ENCODE results near the gene COG3. TPM values are rescaled to one million over a fixed set of nuclear protein-coding genes. Genes with fewer than 3 reads are reported as not detected.
A peak's percentile ranks its signal among the peaks of the same experiment; 100 is the strongest.
"Not testable (repeated sequence)": the region's sequence is repeated elsewhere in the genome, so short reads cannot be mapped to it uniquely, and the experiment has no call there.

The COG3 gene, protein sequence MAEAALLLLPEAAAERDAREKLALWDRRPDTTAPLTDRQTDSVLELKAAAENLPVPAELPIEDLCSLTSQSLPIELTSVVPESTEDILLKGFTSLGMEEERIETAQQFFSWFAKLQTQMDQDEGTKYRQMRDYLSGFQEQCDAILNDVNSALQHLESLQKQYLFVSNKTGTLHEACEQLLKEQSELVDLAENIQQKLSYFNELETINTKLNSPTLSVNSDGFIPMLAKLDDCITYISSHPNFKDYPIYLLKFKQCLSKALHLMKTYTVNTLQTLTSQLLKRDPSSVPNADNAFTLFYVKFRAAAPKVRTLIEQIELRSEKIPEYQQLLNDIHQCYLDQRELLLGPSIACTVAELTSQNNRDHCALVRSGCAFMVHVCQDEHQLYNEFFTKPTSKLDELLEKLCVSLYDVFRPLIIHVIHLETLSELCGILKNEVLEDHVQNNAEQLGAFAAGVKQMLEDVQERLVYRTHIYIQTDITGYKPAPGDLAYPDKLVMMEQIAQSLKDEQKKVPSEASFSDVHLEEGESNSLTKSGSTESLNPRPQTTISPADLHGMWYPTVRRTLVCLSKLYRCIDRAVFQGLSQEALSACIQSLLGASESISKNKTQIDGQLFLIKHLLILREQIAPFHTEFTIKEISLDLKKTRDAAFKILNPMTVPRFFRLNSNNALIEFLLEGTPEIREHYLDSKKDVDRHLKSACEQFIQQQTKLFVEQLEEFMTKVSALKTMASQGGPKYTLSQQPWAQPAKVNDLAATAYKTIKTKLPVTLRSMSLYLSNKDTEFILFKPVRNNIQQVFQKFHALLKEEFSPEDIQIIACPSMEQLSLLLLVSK
- polyA plus RNA-seq = 24.7 TPM
- long read RNA-seq, donor 1, full-length matches to known transcripts = 6 of 6 reads
- long read RNA-seq, donor 1, partial matches to known transcripts = 0 of 6 reads
- long read RNA-seq, donor 1, other reads (novel, unspliced or antisense) = 0 of 6 reads
- long read RNA-seq, donor 2, full-length matches to known transcripts = 7 of 7 reads
- long read RNA-seq, donor 2, partial matches to known transcripts = 0 of 7 reads
- long read RNA-seq, donor 2, other reads (novel, unspliced or antisense) = 0 of 7 reads
- long read RNA-seq, donor 3 = 0 reads
- long read RNA-seq, donor 4, full-length matches to known transcripts = 2 of 2 reads
- long read RNA-seq, donor 4, partial matches to known transcripts = 0 of 2 reads
- long read RNA-seq, donor 4, other reads (novel, unspliced or antisense) = 0 of 2 reads
- long read RNA-seq, donor 5, full-length matches to known transcripts = 4 of 4 reads
- long read RNA-seq, donor 5, partial matches to known transcripts = 0 of 4 reads
- long read RNA-seq, donor 5, other reads (novel, unspliced or antisense) = 0 of 4 reads
- long read RNA-seq, donor 6, full-length matches to known transcripts = 7 of 7 reads
- long read RNA-seq, donor 6, partial matches to known transcripts = 0 of 7 reads
- long read RNA-seq, donor 6, other reads (novel, unspliced or antisense) = 0 of 7 reads
- long read RNA-seq, donor 7, full-length matches to known transcripts = 1 of 1 reads
- long read RNA-seq, donor 7, partial matches to known transcripts = 0 of 1 reads
- long read RNA-seq, donor 7, other reads (novel, unspliced or antisense) = 0 of 1 reads
- long read RNA-seq, donor 8, full-length matches to known transcripts = 6 of 6 reads
- long read RNA-seq, donor 8, partial matches to known transcripts = 0 of 6 reads
- long read RNA-seq, donor 8, other reads (novel, unspliced or antisense) = 0 of 6 reads
- long read RNA-seq, donor 9, full-length matches to known transcripts = 4 of 4 reads
- long read RNA-seq, donor 9, partial matches to known transcripts = 0 of 4 reads
- long read RNA-seq, donor 9, other reads (novel, unspliced or antisense) = 0 of 4 reads
- long read RNA-seq, donor 10, partial matches to known transcripts = 0 of 3 reads
- long read RNA-seq, donor 10, other reads (novel, unspliced or antisense) = 0 of 3 reads
- long read RNA-seq, donor 11, full-length matches to known transcripts = 6 of 6 reads
- long read RNA-seq, donor 11, partial matches to known transcripts = 0 of 6 reads
- long read RNA-seq, donor 11, other reads (novel, unspliced or antisense) = 0 of 6 reads

DNA sequence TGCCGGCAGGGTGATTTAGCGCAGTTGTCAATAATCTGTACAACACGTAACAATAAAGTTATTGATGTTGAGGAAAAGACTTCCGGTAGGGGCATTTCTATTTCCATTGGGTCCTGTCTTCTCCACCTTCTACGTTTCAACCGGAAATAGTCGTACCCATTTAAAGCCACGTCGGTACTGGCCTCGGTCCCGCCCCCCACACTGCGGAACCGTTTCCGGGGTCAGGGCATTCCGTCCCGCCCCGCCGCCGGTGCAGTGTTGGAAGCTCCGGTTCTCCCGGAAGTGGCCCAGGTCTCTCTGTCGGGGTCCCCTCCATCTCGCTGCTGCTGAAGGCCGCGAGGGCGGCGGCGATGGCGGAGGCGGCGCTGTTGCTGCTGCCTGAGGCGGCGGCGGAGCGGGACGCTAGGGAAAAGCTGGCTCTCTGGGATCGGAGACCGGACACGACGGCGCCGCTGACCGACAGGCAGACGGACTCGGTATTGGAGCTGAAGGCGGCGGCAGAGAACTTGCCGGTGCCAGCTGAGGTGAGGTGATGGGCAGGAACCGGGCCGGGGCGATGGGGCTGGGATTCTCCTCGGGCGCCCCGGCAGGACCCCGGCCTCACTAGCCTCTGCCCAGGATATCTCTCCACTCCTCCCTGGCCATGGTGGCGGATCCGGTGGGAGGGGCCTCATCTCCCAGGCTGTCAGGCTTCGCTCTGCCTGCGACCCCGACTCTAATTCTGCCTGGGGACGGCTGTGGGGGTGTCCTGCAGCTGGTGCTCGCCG is at the start of gene COG3:
TSS of gene COG3 (plus strand) at position 253 of the 767 bp plus-strand sequence. CDS start at position 351, 98 bp downstream.
- peaks cover 29% of the 10 kb centered on the region for H3K4me1 ChIP-seq (ENCODE audit: control insufficient read depth, insufficient read depth, low read length)
- H3K9me3 ChIP-seq (ENCODE audit: control insufficient read depth, low read depth, low read length) = no peaks in the 10 kb centered on the region
- peaks cover 2% of the 10 kb centered on the region for H3K36me3 ChIP-seq (ENCODE audit: control insufficient read depth, insufficient read depth, low read length)
- no CpG with 5 or more reads among the region's 63 CpGs for WGBS (ENCODE audit: insufficient coverage, low lambda C conversion rate)
- no peaks in the 10 kb centered on the region for H3K27me3 ChIP-seq (ENCODE audit: control insufficient read depth, insufficient read depth, low read length)
- peak within 1 kb of the TSS; percentile 99 for H3K4me3 ChIP-seq (ENCODE audit: low read length)
- DNase-seq = peak; percentile 96 to 98
- peak within 1 kb of the TSS; percentile 87 for H3K27ac ChIP-seq (ENCODE audit: low read length)

DNA sequence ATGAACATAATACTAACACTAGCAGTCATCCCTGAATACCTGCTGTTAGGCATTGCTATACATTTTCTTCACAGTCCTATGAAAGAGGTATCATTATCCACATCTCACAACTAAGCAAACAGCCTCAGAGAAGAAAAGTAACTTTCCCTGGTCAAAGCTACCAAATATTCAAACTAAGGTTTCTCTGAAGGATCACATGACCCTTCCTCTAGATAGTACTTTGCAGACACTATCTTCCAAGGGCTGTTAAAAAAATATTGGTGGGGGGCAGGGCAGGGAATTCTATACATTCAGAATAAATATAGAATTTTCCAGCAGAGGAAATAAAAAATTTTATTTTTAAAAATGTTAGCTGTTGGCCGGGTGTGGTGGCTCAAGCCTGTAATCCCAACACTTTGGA is 49.6 kb upstream of the COG3 start:
- no peak for DNase-seq
- H3K27me3 ChIP-seq (ENCODE audit: control insufficient read depth, insufficient read depth, low read length) = no peaks in the 10 kb centered on the region
- H3K4me1 ChIP-seq (ENCODE audit: control insufficient read depth, insufficient read depth, low read length) = peaks cover 11% of the 10 kb centered on the region
- no peak overlapping the region for H3K4me3 ChIP-seq (ENCODE audit: low read length)
- WGBS (ENCODE audit: insufficient coverage, low lambda C conversion rate) = 100% methylated on average over 1 of the region's 1 CpG
- H3K9me3 ChIP-seq (ENCODE audit: control insufficient read depth, low read depth, low read length) = no peaks in the 10 kb centered on the region
- peaks cover under 1% of the 10 kb centered on the region for H3K36me3 ChIP-seq (ENCODE audit: control insufficient read depth, insufficient read depth, low read length)
- H3K27ac ChIP-seq (ENCODE audit: low read length) = peak overlapping the region; percentile 65

DNA sequence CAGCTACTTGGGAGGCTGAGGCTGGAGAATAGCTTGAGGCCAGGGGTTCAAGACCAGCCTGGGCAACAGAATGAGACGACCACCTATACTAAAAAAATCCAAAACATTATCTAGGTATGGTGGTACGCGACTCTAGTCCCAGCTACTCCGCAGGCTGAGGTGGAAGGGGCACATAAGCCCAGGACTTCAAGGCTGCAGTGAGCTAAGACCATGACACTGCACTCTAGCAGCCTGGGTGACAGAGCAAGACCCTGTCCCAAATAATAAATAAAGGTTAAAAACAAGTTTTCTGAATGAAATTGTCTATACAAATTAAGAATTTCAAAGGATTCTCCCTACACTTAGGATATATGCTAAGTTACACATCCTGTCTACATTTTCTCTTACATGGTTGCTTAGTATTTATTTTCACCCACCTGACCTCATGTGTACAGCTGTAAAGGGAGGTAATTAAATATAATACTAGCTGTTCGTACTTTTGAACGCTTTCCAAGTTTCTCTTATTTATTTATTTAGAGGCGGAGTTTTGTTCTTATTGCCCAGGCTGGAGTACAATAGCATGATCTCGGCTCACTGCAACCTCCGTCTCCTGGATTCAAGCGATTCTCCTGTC is 48.1 kb upstream of the COG3 start:
- WGBS (ENCODE audit: insufficient coverage, low lambda C conversion rate) = 13% methylated on average over 3 of the region's 10 CpGs
- Histone ChIP-seq H3K27me3 (ENCODE audit: control insufficient read depth, insufficient read depth, low read length) (no peaks in the 10 kb centered on the region), H3K36me3 (ENCODE audit: control insufficient read depth, insufficient read depth, low read length) (no peaks in the 10 kb centered on the region), H3K9me3 (ENCODE audit: control insufficient read depth, low read depth, low read length) (no peaks in the 10 kb centered on the region), H3K27ac (ENCODE audit: low read length) (peak overlapping the region; percentile 87), H3K4me1 (ENCODE audit: control insufficient read depth, insufficient read depth, low read length) (peaks cover 11% of the 10 kb centered on the region), H3K4me3 (ENCODE audit: low read length) (peak overlapping the region; percentile 80)
- peak in 1 of 2 donors; percentile 51 for DNase-seq

DNA sequence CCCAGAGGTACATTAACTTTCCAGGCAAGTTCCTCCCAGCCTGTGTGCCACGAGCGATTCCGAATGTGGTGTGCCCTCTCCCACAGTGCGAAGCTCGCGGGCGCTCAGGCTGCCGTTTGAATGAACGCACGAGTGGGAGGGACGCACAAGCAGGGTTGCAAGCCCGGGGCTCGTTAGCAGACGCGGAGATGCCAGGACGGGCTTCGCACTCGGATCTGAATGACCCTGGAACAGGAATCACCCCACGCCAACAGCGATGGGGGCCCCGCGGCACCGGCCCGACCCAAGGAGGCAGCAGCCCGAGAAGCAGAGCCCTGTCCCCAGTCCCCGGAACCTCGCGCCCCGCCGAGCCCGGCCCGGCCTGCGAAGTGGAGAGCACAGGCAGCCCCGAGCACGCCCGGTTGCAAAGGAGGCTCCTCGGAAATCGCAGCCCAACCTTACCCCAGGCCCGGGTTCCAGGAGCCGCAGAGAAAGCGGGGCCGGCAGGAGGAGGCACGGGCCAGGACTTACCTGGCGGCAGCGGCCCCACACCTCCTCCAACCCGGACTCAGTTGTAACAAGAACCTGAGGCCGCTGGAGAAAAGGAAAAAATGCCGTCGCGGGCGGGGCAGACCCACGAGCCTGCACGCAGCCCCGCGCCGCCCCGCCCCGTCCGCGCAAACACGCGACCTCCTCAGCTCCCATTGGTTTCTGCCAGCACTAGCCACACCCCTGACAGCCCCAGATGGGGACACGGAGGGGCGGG is 46.8 kb upstream of the COG3 start, which contains the start of gene SLC25A30:
TSS of gene SLC25A30 (minus strand) at position 584 of the 745 bp plus-strand sequence. CDS start 6,948 bp downstream, outside the sequence.
- no peaks in the 10 kb centered on the region for H3K9me3 ChIP-seq (ENCODE audit: control insufficient read depth, low read depth, low read length)
- no peaks in the 10 kb centered on the region for H3K36me3 ChIP-seq (ENCODE audit: control insufficient read depth, insufficient read depth, low read length)
- H3K4me3 ChIP-seq (ENCODE audit: low read length) = peak within 1 kb of the TSS; percentile 80
- H3K27ac ChIP-seq (ENCODE audit: low read length) = peak within 1 kb of the TSS; percentile 87
- no CpG with 5 or more reads among the region's 64 CpGs for WGBS (ENCODE audit: insufficient coverage, low lambda C conversion rate)
- peak; percentile 89 to 95 for DNase-seq
- peaks cover 11% of the 10 kb centered on the region for H3K4me1 ChIP-seq (ENCODE audit: control insufficient read depth, insufficient read depth, low read length)
- no peaks in the 10 kb centered on the region for H3K27me3 ChIP-seq (ENCODE audit: control insufficient read depth, insufficient read depth, low read length)

DNA sequence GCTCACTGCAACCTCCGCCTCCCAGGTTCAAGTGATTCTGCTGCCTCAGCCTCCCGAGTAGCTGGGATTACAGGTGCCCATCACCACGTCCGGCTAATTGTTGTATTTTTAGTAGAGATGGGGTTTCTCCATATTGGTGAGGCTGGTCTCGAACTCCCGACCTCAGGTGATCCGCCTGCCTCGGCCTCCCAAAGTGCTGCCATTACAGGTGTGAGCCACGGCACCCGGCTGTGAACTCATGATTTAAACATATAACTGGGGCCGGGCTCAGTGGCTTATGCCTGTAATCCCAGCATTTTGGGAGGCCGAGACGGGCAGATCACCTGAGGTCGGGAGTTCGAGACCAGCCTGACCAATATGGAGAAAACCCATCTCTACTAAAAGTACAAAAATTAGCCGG is 45.4 kb upstream of the COG3 start:
- H3K4me1 ChIP-seq (ENCODE audit: control insufficient read depth, insufficient read depth, low read length) = peaks cover 11% of the 10 kb centered on the region
- H3K27ac ChIP-seq (ENCODE audit: low read length); H3K9me3 ChIP-seq (ENCODE audit: control insufficient read depth, low read depth, low read length); H3K27me3 ChIP-seq (ENCODE audit: control insufficient read depth, insufficient read depth, low read length); H3K36me3 ChIP-seq (ENCODE audit: control insufficient read depth, insufficient read depth, low read length); H3K4me3 ChIP-seq (ENCODE audit: low read length); DNase-seq: not testable (repeated sequence)
- no CpG with 5 or more reads among the region's 16 CpGs for WGBS (ENCODE audit: insufficient coverage, low lambda C conversion rate)

DNA sequence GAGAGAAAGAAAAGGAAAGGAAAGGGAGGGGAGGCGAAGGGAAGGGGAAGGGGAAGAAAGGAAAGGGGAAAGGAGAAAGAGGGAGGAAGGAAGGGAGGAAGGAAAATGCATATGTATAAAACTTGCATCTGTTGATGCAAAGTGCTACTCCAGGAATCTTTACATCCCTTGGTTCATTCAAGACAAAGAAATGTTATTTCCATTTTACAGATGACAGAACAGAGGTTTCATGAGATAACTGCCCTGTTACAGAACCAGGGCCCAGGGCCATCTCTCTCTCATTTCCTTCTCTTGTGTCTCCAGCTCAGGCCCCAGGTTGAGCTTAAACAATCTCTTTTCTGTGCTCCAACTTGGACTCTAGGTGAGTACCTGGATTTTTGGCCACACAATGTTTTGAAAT is 44.8 kb upstream of the COG3 start:
- H3K9me3 ChIP-seq (ENCODE audit: control insufficient read depth, low read depth, low read length) = no peaks in the 10 kb centered on the region

DNA sequence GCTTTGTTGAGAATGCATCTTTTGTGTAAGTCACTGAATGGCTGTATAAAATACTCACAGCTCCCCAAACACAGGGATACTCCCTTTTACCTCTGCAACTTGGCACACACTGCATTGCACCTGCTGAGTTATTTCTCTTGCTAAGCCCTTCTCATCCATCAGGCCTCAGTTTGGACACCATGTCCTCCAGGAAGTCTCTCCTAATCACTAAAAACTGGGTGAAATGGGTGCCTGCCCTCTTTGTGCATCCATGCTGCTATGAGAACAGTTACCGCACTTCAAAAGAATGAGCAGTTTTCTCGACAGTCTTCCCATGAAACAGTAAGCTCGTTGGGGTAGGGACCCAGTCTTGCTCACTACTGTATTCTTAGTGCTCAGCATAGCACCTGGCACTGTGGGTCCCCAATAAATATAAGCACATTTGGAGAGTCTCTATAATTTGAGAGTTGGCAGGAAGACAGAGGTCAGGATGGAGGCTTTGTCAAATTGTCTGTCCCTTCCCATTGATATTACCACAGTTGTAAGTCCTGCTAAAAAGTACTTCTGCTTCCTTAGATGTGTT is 41.9 kb upstream of the COG3 start:
- no peaks in the 10 kb centered on the region for H3K9me3 ChIP-seq (ENCODE audit: control insufficient read depth, low read depth, low read length)
- H3K4me3 ChIP-seq (ENCODE audit: low read length) = no peak overlapping the region
- H3K27me3 ChIP-seq (ENCODE audit: control insufficient read depth, insufficient read depth, low read length) = no peaks in the 10 kb centered on the region
- no peaks in the 10 kb centered on the region for H3K36me3 ChIP-seq (ENCODE audit: control insufficient read depth, insufficient read depth, low read length)
- H3K27ac ChIP-seq (ENCODE audit: low read length) = no peak overlapping the region
- WGBS (ENCODE audit: insufficient coverage, low lambda C conversion rate) = no CpG with 5 or more reads among the region's 3 CpGs
- H3K4me1 ChIP-seq (ENCODE audit: control insufficient read depth, insufficient read depth, low read length) = no peaks in the 10 kb centered on the region
- no peak for DNase-seq

More for the DNA sequence above, 44.8 kb upstream of the COG3 start:
- Histone ChIP-seq H3K27me3 (ENCODE audit: control insufficient read depth, insufficient read depth, low read length) (no peaks in the 10 kb centered on the region), H3K4me3 (ENCODE audit: low read length) (no peak overlapping the region), H3K27ac (ENCODE audit: low read length) (no peak overlapping the region), H3K4me1 (ENCODE audit: control insufficient read depth, insufficient read depth, low read length) (peaks cover 8% of the 10 kb centered on the region), H3K36me3 (ENCODE audit: control insufficient read depth, insufficient read depth, low read length) (no peaks in the 10 kb centered on the region)
- 100% methylated on average over 1 of the region's 1 CpG for WGBS (ENCODE audit: insufficient coverage, low lambda C conversion rate)
- DNase-seq = no peak
